GM18511 (cell line): ENCODE measurements around the gene PGGHG.
"Not testable (repeated sequence)": the region's sequence is repeated elsewhere in the genome, so short reads cannot be mapped to it uniquely, and the experiment has no call there.

Source experiments
- ATAC-seq: cut with Tn5 transposase; IDR thresholded peaks from one replicate; pipeline ENCODE4 v1.9.1; 2021; ENCODE audit warnings: mild to moderate bottlenecking, moderate library complexity; ENCODE audit not compliant: unreplicated experiment

Gene PGGHG

GRCh38 chr11:297586-298405, 8.9 kb downstream of the PGGHG start:
- ATAC-seq: no peak

DNA sequence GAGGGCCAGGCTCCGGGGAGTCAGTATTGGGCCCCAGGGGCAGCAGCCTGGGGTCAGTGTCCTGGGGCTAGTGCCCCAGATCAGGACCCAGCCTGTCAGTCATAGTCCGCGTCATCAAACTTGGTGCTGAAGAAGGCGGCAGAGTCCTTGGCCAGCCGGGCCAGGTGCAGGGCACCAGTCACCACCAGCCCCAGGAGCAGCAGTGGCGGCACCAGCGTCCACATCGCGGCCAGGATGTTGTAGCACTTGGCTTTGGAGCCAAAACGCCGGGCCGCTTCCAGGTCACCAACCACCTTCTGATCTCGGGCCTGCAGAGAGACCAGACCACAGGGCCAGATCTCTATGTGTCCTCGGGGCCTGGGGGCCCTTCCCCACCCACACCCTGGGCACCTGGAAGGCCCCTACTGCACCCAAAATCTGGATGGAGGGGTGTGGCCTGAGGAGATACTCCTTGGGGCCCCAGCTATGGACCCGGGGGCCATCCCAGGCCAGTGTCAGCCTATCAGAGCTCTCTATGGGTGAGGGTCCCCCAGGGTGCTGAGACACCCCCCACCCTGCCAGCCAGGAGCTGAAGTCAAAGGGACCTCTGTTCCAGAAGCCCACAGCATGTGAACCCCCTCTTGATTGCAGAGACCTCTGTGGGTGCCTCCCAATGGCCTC, 9.6 kb downstream of the PGGHG start:
- ATAC-seq: no peak

DNA sequence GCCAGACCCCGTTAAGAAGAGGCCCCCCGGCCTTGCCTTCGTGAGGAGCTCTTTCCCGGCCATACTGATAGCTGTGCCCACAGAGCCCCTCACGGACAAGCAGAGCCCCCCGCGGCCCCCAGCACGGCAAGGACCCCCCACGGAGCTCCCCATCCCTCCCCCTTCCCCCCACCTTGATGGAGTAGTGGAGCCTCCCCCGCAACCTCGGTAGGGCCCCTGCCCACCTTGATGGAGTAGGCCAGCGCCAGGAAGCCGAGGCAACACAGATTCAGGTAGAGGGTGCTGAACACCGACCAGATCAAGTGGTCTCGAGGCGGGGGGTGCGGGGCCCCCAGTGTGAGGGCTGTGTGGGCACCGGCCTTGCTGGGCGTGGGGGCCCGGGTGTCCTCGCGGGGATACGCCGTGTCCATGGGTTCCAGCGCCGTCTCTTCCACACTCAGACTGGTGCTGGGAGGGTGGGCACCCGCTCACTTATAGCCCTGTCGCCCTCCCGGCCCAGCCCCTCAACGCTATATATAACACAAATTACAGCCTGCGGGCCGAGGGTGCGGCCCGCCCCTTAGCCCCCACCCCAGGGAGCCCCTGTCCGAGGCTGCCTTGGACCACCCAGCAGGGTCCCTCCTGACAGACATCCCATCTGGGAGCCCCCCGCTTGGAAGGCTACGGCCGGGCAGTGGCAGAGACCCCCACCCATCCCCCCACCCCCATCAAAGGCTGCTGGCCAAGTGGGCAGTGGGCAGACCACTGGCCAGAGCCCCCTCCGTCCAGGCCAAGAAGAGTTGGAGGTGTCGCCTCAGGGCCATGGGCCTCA, 10.4 kb downstream of the PGGHG start, which contains the start of gene IFITM5:
Gene IFITM5 (minus strand): TSS at position 446 of the 811 bp plus-strand sequence. CDS start 36 bp downstream, at position 410.
- no peak for ATAC-seq

DNA sequence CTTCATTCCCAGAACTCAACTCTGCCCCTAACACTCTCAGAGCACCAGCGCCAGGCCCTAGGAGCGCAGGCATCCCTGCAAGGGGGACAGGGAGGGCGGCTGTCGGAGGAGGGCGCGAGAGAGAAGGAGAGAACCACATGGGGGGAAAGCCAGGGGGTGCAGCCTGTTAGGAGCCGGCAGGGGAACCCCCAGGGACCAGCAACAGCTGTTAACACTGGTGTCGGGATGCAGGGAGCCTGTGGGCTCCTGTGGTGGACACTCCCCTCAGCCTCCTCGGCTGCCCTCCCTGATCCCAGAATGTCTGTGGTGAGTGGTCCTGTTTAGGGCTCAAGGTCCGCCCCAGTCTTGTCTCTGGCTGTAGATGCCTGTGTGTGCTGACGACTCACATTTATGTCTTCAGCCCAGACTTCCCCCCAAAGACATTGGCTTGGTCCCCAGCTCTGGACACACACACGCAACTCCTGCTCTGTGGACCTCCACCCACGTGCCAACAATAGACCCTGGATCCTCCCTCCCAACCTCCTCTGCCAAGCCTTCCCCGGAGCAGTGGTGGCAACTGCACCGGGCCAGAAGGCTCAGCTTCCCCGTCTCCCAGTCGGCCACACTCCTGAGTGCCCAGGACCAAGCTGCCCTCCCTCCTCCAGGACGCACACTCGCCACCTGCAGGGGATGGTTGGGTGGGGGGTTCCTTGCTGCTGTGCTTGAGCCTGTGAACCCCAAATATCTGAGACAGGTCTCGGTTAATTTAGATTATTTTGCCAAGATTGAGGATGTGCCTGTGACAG, 11.2 kb downstream of the PGGHG start:
- ATAC-seq: no peak

DNA sequence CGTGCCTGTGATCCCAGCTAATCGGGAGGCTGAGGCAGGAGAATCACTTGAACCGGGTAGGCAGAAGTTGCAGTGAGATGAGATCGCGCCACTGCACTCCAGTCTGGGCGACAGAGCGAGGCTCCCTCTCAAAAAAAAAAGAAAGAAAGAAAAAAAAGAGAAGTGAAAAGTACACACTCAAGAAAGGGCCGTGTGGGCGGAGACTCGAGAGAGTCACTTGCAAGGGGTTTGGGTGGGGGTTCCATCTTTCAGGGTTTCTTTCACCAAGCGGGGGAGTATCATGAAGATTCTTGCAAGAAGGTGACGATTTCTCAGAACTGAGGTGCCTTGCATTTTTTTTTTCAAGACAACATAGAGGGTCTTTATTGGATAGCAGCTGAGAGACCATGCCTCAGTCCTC, 14.4 kb downstream of the PGGHG start:
- no peak for ATAC-seq

DNA sequence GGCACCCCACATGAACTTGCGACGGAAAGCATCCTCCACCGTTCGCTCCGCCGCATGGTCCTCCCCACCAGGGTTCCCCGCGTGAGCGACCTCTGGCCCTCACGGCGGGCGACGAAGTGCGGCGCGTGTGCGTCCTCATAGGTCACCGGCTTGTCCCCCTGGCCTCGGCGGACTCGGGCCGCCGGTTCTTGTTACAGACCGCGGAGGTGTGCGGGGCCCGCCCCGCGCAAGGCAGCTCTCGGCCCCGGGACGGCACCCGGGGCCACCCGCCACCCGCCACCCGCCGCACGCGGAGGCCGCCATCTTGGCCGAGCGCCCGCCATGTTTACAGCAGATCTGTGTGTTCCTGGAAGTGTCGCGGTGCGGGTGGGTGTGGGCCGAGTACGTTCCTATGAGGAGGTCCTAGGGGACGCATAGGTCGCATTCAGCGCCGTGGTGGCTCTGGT, 15.2 kb downstream of the PGGHG start:
- no peak for ATAC-seq

- no peak for ATAC-seq
These were observed 16.3 kb downstream of the PGGHG start for GRCh38 chr11:304915-305843.

GRCh38 chr11:305844-306211, 16.9 kb downstream of the PGGHG start:
- ATAC-seq: no peak

DNA sequence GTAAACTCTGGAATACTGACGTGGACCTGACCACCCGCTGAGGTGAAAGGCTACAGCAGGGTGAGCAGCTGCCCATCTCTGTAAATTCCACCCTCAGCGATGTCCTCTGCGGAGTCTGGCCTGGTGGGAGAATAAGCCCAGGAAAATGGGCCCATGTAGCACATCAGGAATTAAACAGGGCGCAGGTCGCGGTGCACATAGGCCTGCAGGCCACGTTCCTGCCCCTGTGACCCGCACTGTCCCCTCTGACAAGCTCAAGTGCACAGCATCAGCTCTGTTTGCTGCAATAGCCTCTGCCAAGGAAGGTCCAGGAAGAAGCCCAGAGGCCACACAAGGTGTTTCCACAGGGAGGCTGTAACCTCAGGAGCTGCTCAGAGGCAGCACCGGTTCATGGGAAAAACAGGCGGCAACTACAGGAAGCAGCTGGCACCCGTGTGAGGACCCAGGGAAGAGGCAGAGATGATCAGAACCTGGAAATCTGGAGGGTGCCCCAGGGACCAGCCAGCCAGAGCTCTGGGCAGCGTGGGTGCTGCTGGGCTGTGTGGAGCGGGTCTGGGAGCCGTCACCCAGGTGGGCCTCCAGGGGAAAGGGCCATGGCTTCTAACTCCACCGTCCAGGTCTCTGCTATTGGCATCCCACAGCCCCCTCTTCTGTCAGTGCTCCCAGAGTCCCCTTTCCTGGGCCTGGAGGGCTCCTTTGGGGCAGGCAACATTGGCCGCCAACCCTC, 17.9 kb downstream of the PGGHG start:
- no peak for ATAC-seq

GRCh38 chr11:307766-308708, 19.1 kb downstream of the PGGHG start, which contains the start of gene IFITM2:
Gene IFITM2 (plus strand): TSS chr11:307816. CDS start chr11:308193, 377 bp downstream.
- not testable (repeated sequence) for ATAC-seq

DNA sequence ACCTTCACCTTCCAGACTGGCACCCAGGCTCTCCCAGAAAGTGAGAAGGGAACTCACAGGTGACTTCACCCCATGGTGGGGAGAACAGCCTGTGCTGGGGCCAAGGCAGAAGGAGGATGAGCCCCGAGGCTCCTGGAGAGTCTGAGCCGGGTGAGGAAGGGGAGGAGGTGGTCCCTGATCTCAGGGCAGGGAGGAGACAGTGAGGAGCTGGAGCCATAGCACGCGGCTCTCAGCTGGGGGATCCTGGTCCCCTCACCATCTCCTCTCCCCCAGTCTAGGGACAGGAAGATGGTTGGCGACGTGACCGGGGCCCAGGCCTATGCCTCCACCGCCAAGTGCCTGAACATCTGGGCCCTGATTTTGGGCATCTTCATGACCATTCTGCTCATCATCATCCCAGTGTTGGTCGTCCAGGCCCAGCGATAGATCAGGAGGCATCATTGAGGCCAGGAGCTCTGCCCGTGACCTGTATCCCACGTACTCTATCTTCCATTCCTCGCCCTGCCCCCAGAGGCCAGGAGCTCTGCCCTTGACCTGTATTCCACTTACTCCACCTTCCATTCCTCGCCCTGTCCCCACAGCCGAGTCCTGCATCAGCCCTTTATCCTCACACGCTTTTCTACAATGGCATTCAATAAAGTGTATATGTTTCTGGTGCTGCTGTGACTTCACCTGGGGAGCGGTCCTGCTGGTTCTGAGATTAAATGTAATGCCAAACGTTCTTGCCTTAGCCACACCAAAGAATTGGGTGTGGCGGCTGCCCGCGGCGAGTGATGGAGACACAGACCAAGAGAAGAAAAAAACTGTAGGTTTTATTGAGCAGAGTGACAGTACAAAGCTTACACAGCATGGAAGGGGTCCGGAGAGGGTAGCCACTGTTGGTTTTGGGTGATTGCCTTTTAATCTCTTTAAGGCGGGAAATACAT, 20.1 kb downstream of the PGGHG start:
- ATAC-seq: not testable (repeated sequence)

DNA sequence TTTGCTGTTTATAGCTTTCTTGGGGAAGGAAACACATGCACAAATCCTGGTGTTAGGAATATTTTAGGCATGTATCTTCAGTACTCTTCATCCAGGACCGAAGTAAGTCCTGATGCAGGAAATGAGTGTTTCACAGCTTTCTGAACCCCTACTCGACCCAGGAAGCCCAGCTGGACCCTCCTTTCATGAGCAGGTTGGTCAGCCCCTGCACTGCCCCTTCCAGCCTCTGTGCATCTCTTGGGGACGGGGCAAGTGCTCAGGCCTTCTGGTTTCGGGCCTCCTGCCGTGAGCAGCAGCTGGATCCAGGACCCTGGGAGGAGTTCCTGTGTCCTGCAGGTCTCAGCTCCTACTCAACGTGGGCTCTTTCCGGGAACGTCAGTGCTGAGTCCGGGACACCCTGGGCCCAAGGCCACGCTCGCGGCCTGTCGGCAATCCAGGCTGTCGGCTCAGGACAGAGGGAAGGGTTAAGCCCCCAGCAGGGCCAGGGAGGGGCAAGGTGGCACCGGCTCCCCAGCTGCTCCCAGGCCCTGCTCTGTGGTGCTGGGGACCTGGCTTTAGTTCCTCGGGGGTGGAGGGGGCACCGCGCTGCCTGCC, 21.1 kb downstream of the PGGHG start:
- ATAC-seq: not testable (repeated sequence)

- ATAC-seq: not testable (repeated sequence)
These were observed 22.3 kb downstream of the PGGHG start for GRCh38 chr11:311013-311748.

DNA sequence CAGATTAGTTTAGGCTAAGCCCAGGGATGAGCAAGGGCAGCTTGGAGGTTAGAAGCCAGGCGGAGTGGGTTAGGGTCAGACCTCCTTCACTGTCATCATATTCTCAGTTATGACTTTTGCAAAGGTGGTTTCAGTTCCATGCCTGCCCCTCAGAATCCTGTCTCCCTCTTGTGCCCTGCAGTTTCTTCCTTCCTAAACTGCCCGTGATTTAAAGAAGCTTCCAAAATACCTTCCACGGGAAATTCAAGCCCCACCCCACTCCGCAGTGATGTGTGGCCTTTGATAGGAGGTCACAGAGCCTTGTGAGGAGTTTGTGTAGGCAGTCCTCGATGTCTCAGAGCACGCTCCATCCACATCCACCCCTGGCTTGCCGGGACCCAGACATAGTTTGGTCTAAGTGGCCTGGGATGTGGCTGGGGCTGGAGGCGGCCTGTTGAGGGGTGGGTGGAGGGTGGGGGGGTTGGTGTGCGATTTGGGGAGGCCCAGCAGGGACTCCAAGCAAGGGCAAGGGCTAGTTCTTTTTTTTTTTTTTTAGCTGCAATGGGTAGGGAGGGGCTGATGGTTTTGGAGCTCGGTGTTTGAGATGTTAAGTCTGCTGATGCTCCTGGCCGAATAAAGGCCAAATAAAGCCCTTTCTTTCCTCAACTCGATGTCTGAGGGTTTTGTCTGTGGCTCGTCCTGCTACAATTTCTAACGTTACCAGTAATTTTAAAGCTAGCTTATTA, 23.3 kb downstream of the PGGHG start:
- no peak for ATAC-seq

DNA sequence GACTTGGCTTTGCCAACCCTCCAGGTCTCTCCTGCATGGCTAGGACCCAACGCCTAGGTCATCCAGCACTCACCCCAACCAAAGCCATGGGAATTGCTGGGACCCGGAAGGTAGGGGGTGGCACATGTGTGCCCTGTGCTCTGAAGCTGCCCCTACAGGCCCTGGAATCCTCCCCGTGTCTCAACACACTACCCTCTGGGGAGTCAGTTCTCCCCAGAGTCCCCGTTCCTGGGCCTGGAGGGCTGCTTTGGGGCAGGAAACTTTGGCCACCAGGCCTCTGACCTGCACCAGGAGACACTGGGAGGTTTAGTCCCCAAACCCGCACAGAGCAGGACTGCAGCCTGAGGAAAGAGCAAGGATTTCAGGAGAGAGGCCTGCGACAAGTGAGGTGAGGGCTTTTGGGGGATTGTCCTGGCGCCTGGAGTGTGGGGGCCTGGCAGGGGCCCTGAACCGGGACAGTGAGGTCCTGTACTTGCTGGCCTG, 24.4 kb downstream of the PGGHG start:
- peak; percentile 13 for ATAC-seq
